Fibroblast of lung (primary cell): ENCODE data around the gene JDP2.

ENCODE experiments used
- CTCF ChIP-seq, 2 donors: IDR thresholded peaks in 1 of 2; conservative IDR thresholded peaks in 1 of 2; 1 replicate in 1 of 2; 2 replicates in 1 of 2; pipeline ENCODE4 v1.5.1; 2011 to 2012; ENCODE audit warnings: low read length in 2 of 2, control low read depth in 1 of 2, inconsistent platforms in 1 of 2, low read depth in 1 of 2, mild to moderate bottlenecking in 1 of 2
- EZH2 ChIP-seq: IDR thresholded peaks from 2 replicates; pipeline ENCODE4 v1.5.1; 2012; ENCODE audit warnings: low read length, control low read depth, mild to moderate bottlenecking; ENCODE audit errors: missing control alignments

- TF ChIP-seq CTCF (conservative IDR thresholded peaks at IDR 0.05 in 1 of 2, IDR thresholded peaks at IDR 0.05 in 1 of 2; ENCODE audit: low read depth in 1 of 2, low read length in 2 of 2) (no peak), EZH2 (no peak)
Measured at GRCh38 chr14:75493592-75494087, 65.8 kb downstream of the JDP2 start.
